Esophagus squamous epithelium (tissue), 5 donors: ENCODE data around the gene PCDHGA1. TPM values are rescaled to one million over a fixed set of nuclear protein-coding genes. Genes with fewer than 3 reads are reported as not detected.

ENCODE experiments used
- DNase-seq: peaks from one replicate; lab custom pipeline; 2025; lab: John Stamatoyannopoulos, UW
- H3K27ac ChIP-seq, 4 donors: fragments of 200-600 bp; sonication (generic); one replicate each; pipeline ENCODE4 v1.5.1; 2016 to 2019; ENCODE audit warnings: mild to moderate bottlenecking in 1 of 4
- H3K27me3 ChIP-seq, 4 donors: fragments of 200-600 bp; sonication (generic); 1 replicate in 3 of 4; 2 replicates in 1 of 4; pipeline versions ENCODE4 v1.5.1 to v1.6.0; 2017 to 2021; ENCODE audit warnings: antibody characterized with exemption in 1 of 4
- H3K36me3 ChIP-seq, 3 donors: fragments of 200-600 bp; sonication (generic); one replicate each; pipeline ENCODE4 v1.5.1; 2016 to 2019
- H3K4me1 ChIP-seq, 3 donors: fragments of 200-600 bp; sonication (generic); one replicate each; pipeline ENCODE4 v1.5.1; 2017 to 2019
- H3K4me3 ChIP-seq, 4 donors: fragments of 200-600 bp; sonication (generic); 1 replicate in 3 of 4; 2 replicates in 1 of 4; pipeline ENCODE4 v1.5.1; 2016 to 2019; ENCODE audit warnings: mild to moderate bottlenecking in 2 of 4, moderate library complexity in 1 of 4
- H3K9me3 ChIP-seq, 3 donors: fragments of 200-600 bp; sonication (generic); one replicate each; pipeline ENCODE4 v1.5.1; 2016 to 2019
- POLR2A ChIP-seq, 4 donors: fragments of 450-650 bp; IDR thresholded peaks; one replicate each; pipeline ENCODE4 v1.6.1; 2017; ENCODE audit warnings: antibody characterized with exemption in 4 of 4, mild to moderate bottlenecking in 4 of 4, moderate library complexity in 3 of 4
- WGBS, 2 donors: methylation state at CpG; one replicate each; pipeline ENCODE4 v1.1.5; 2018; 5-methylcytosine and 5-hydroxymethylcytosine counted together
- intact Hi-C: fragments of 100-400 bp; cut with DNase I; formaldehyde crosslinking; loops from one replicate; pipeline ENCODE4 v1.15.0; 2022
- total RNA-seq, 4 donors: library from RNA; depleted of rRNA; stranded (reverse); fragments of >200 nt; gene quantifications; one replicate each; pipeline ENCODE4 v1.1.0, GENCODE V29; 2016
- TF ChIP-seq, protein P1 (sequence below), 6 experiments: fragments of 450-650 bp in 4 of 6; fragments of 200-600 bp in 2 of 6; sonication (generic) in 2 of 6; IDR thresholded peaks; one replicate each; pipeline ENCODE4 v1.5.1; 2016 to 2019; ENCODE audit warnings: antibody characterized with exemption in 6 of 6, mild to moderate bottlenecking in 4 of 6, moderate library complexity in 4 of 6
- donor health status: DM: yes; HTN: yes; CAD: no.

PCDHGA1 gene
- total RNA-seq, 4 donors from 2014 or later: 0.19 to 0.66 (median 0.34) TPM

DNA sequence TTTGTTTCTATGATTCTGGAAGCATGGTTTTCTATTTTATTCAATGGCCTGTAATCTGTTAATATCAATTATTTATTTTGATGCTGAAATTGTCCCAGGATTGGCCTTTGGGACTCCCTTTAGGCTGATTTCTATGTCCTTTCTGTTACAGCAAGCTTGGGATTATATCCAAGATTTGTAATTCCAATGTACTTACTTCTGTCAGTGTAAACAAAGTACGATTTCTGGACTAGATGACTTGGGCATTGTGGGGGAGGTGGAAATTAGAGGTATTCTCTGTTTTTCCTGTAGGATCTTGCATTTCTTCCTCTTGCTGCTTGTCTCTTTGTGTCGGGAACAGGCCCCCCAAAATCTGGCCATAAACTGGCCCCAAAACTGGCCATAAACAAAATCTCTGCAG lies 103.7 kb downstream of the PCDHGA1 start:
- Histone ChIP-seq H3K36me3 (no peaks in the 10 kb centered on the region), H3K27me3 (no peaks in the 10 kb centered on the region), H3K27ac (no peak overlapping the region), H3K4me3 (no peak overlapping the region), H3K9me3 (peaks cover 5 to 100% (median 69%) of the 10 kb centered on the region in 3 donors), H3K4me1 (peaks cover 0 to 12% (median 0%) of the 10 kb centered on the region in 3 donors)
- TF ChIP-seq, protein P1, sequence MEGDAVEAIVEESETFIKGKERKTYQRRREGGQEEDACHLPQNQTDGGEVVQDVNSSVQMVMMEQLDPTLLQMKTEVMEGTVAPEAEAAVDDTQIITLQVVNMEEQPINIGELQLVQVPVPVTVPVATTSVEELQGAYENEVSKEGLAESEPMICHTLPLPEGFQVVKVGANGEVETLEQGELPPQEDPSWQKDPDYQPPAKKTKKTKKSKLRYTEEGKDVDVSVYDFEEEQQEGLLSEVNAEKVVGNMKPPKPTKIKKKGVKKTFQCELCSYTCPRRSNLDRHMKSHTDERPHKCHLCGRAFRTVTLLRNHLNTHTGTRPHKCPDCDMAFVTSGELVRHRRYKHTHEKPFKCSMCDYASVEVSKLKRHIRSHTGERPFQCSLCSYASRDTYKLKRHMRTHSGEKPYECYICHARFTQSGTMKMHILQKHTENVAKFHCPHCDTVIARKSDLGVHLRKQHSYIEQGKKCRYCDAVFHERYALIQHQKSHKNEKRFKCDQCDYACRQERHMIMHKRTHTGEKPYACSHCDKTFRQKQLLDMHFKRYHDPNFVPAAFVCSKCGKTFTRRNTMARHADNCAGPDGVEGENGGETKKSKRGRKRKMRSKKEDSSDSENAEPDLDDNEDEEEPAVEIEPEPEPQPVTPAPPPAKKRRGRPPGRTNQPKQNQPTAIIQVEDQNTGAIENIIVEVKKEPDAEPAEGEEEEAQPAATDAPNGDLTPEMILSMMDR (IDR thresholded peaks at IDR 0.05): no peak
- DNase-seq: no peak
- intact Hi-C loops: no loop called here
- WGBS, 2 donors: 77 to 88% methylated on average over 2 of the region's 2 CpGs

DNA sequence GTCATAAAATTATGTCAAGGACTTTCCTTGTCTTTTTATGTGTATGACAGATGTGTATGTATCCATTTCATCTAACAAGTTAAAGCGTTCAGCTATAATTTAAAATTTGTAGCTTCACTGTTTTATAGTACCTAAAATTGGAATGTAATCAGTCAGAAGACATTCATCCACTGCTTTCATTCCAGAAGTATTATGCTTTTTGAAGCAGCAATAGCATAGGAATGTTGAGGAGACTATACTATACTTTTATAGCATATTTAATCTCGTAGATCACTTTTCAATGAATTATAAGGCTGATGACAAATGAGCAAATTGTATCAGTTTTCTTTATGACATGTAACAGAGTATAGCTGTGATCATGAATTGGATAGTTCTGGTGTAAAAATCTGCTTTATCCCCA lies 106.9 kb downstream of the PCDHGA1 start:
- Histone ChIP-seq H3K4me3 (no peak overlapping the region), H3K27me3 (no peaks in the 10 kb centered on the region), H3K27ac (no peak overlapping the region), H3K36me3 (no peaks in the 10 kb centered on the region), H3K9me3 (peaks cover 10 to 100% (median 70%) of the 10 kb centered on the region in 3 donors), H3K4me1 (no peaks in the 10 kb centered on the region)
- intact Hi-C loops: no loop called here
- WGBS, 2 donors: 89 to 98% methylated on average over 2 of the region's 2 CpGs
- no peak for TF ChIP-seq POLR2A (IDR thresholded peaks at IDR 0.05)
- TF ChIP-seq, protein P1 (IDR thresholded peaks at IDR 0.05): no peak
- no peak for DNase-seq

DNA sequence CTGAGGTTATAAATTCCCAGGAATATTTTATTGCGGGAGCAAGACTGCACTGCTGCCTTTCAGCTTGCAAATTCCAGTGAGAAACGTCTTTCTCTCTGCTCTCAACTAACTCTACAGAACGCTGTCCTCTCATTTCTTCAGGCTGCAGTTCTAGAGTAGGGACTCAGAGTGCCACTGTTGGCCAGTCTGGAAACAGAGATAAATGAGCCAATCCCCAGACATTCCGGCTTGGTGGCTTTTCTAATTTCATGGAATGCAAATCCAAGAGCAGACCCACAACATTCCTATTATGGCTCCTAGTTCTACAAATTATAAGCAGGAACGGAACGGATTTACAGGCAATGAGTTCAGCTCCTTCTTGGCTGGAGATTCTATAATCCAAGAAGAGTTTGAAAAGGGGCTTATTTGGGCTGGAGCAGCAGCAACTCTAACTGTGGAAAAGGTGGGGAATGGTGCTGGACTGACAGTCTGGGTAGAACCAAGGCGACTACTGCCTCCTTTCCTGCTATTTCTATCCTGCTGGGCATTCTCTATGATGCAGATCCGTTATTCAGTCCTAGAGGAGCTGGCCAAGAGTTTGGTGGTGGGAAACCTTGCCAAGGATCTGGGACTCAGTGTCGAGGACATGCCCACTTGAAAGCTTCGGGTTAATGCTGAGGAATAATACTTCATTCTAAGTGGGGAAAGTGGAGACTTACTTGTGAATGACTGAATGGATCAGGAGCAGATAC lies 109.3 kb downstream of the PCDHGA1 start:
- Histone ChIP-seq H3K9me3 (peaks cover 5 to 89% (median 53%) of the 10 kb centered on the region in 3 donors), H3K4me1 (no peaks in the 10 kb centered on the region), H3K4me3 (no peak overlapping the region), H3K36me3 (no peaks in the 10 kb centered on the region), H3K27me3 (no peaks in the 10 kb centered on the region), H3K27ac (no peak overlapping the region)
- no peak for DNase-seq
- 63 to 71% methylated on average over 10 of the region's 10 CpGs for WGBS, 2 donors
- intact Hi-C loops: no loop called here
- TF ChIP-seq, protein P1 (IDR thresholded peaks at IDR 0.05): no peak

DNA sequence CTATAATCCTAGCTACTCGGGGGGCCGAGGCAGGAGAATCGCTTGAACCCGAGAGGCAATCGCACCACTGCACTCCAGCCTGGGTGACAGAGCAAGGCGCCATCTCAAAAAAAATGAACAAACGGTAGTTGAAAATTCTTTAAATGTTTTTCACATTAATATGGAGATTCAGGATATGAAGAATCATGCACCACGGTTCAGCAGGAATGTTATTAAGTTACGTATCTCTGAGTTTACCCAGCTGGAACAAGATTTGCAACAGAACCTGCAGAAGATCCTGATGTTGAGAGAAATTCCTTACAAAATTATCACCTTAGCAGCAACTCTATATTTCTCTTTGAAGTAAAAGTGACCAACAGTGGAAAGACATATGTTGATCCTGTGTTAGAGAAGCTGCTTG lies 110.0 kb downstream of the PCDHGA1 start:
- no peaks in the 10 kb centered on the region for H3K4me1 ChIP-seq
- no peak overlapping the region for H3K27ac ChIP-seq
- no peak overlapping the region for H3K4me3 ChIP-seq
- TF ChIP-seq, protein P1 (IDR thresholded peaks at IDR 0.05): no peak
- TF ChIP-seq POLR2A (IDR thresholded peaks at IDR 0.05): no peak
- H3K9me3 ChIP-seq: peaks cover 5 to 81% (median 53%) of the 10 kb centered on the region in 3 donors
- DNase-seq: no peak
- H3K27me3 ChIP-seq: no peaks in the 10 kb centered on the region
- no peaks in the 10 kb centered on the region for H3K36me3 ChIP-seq
- 92 to 93% methylated on average over 9 of the region's 9 CpGs for WGBS, 2 donors
- intact Hi-C loops: no loop called here

DNA sequence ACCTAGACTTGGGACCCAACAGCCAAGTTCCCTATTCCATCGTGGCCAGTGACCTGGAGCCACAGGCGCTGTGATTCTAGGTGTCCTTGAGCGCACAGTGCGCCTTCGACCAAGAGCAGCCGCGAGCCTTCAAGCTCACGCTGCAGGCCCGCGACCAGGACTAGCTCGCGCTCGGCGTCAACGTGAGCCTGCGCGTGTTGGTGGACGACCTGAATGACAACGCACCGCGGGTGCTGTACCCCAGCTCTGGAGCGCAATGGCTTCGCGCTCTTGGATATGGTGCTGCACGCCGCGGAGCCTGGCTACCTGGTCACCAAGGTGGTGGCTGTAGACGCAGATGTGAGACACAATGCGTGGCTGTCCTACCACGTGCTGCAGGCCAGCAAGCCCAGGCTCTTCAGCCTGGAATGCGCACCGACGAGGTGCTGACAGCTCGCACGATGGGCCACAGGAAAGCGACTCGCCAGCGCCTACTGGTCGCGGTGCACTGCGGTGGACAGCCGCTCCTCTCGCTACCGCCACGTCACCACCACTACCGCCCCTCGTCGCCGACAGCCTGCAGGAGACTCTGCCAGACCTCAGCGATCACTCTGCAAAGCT lies 111.4 kb downstream of the PCDHGA1 start:
- Histone ChIP-seq H3K36me3 (no peaks in the 10 kb centered on the region), H3K4me1 (no peaks in the 10 kb centered on the region), H3K4me3 (no peak overlapping the region), H3K9me3 (peaks cover 5 to 72% (median 46%) of the 10 kb centered on the region in 3 donors), H3K27ac (no peak overlapping the region), H3K27me3 (no peaks in the 10 kb centered on the region)
- WGBS, 2 donors: 50 to 68% methylated on average over 17 to 36 of the region's 50 CpGs
- intact Hi-C loops: no loop called here
- no peak for TF ChIP-seq POLR2A (IDR thresholded peaks at IDR 0.05)
- TF ChIP-seq, protein P1 (IDR thresholded peaks at IDR 0.05): no peak
- DNase-seq: no peak
